ENCODE measurements around the gene USP17L13.
"Not testable (repeated sequence)": the region's sequence is repeated elsewhere in the genome, so short reads cannot be mapped to it uniquely, and the experiment has no call there.

USP17L13 gene

GRCh38 chr4:9224596-9224995, at the start of gene USP17L13:
Gene USP17L13, plus strand, starts transcription at chr4:9224896. Its CDS starts 0 bp downstream, at chr4:9224896.
- DNase-seq, result not testable (repeated sequence)

GRCh38 chr4:9210357-9210756, 14.3 kb upstream of the USP17L13 start, which contains the start of gene USP17L10:
Gene USP17L10, plus strand, starts transcription at chr4:9210657. Its CDS starts 0 bp downstream, at chr4:9210657.
- DNase-seq, result not testable (repeated sequence)

- not testable (repeated sequence) for DNase-seq
Measured at GRCh38 chr4:9214701-9215100, 10.0 kb upstream of the USP17L13 start.

- DNase-seq, result not testable (repeated sequence)
Measured at GRCh38 chr4:9215105-9215504, 9.6 kb upstream of the USP17L13 start, which contains the start of gene USP17L11. Gene USP17L11, plus strand, starts transcription at chr4:9215405. Its CDS starts 0 bp downstream, at chr4:9215405.

- DNase-seq, result not testable (repeated sequence)
Measured at GRCh38 chr4:9219852-9220251, 4.8 kb upstream of the USP17L13 start, which contains the start of gene USP17L12. Gene USP17L12, plus strand, starts transcription at chr4:9220152. Its CDS starts 0 bp downstream, at chr4:9220152.

- not testable (repeated sequence) for DNase-seq
Measured at GRCh38 chr4:9230249-9230648, 5.6 kb downstream of the USP17L13 start.

GRCh38 chr4:9234085-9234484, 9.4 kb downstream of the USP17L13 start, which contains the start of gene USP17L15:
Gene USP17L15, plus strand, starts transcription at chr4:9234385. Its CDS starts 0 bp downstream, at chr4:9234385.
- not testable (repeated sequence) for DNase-seq

- not testable (repeated sequence) for DNase-seq
Measured at GRCh38 chr4:9238461-9238860, 13.8 kb downstream of the USP17L13 start.

- DNase-seq, result not testable (repeated sequence)
Measured at GRCh38 chr4:9243579-9243978, 18.9 kb downstream of the USP17L13 start, which contains the start of gene USP17L17. Gene USP17L17, plus strand, starts transcription at chr4:9243879. Its CDS starts 0 bp downstream, at chr4:9243879.

- DNase-seq, result not testable (repeated sequence)
Measured at GRCh38 chr4:9247953-9248680, 23.4 kb downstream of the USP17L13 start, which contains the start of gene USP17L18. Gene USP17L18, plus strand, starts transcription at chr4:9248630. Its CDS starts 0 bp downstream, at chr4:9248630.

- not testable (repeated sequence) for DNase-seq
Measured at GRCh38 chr4:9253078-9253477, 28.4 kb downstream of the USP17L13 start, which contains the start of gene USP17L19. Gene USP17L19, plus strand, starts transcription at chr4:9253378. Its CDS starts 0 bp downstream, at chr4:9253378.

- DNase-seq, result not testable (repeated sequence)
Measured at GRCh38 chr4:9257824-9258223, 33.1 kb downstream of the USP17L13 start, which contains the start of gene USP17L20. Gene USP17L20, plus strand, starts transcription at chr4:9258124. Its CDS starts 0 bp downstream, at chr4:9258124.

- not testable (repeated sequence) for DNase-seq
Measured at GRCh38 chr4:9262572-9262971, 37.9 kb downstream of the USP17L13 start, which contains the start of gene USP17L21. Gene USP17L21, plus strand, starts transcription at chr4:9262872. Its CDS starts 0 bp downstream, at chr4:9262872.

- not testable (repeated sequence) for DNase-seq
Measured at GRCh38 chr4:9267319-9267718, 42.6 kb downstream of the USP17L13 start, which contains the start of gene USP17L22. Gene USP17L22, plus strand, starts transcription at chr4:9267619. Its CDS starts 0 bp downstream, at chr4:9267619.

GRCh38 chr4:9271719-9272118, 47.0 kb downstream of the USP17L13 start:
- not testable (repeated sequence) for DNase-seq
